HG02623 (cell line): ENCODE data around the gene PITPNB.

Source experiments
- ATAC-seq: cut with Tn5 transposase; IDR thresholded peaks from one replicate; pipeline ENCODE4 v1.9.1; 2021; ENCODE audit warnings: moderate library complexity; ENCODE audit not compliant: unreplicated experiment

PITPNB gene

DNA sequence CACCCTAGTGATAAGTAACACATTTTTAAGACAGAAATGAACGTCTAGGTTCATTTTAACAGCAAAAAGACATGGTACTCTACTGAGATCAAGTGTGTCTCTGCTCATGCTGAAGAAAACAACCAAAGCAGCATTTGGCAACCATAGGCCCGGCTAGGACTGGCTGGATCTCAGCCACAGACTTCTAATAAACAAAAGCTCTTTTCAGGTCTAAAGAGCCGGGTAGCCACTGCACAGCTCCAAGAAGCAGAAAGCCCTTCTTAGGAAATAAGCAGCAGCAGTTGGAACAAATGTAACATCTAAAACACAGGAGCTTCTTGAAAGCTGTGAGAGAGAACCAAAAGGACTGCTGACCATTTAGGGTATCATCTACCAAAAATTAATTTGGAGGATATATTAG, 37.6 kb downstream of the PITPNB start:
- ATAC-seq = no peak

GRCh38 chr22:27880778-27881394, 38.2 kb downstream of the PITPNB start:
- no peak for ATAC-seq

- ATAC-seq = no peak
Measured at GRCh38 chr22:27879923-27880322, 39.1 kb downstream of the PITPNB start.

- no peak for ATAC-seq
Measured at GRCh38 chr22:27878541-27878940, 40.5 kb downstream of the PITPNB start.

GRCh38 chr22:27877501-27877900, 41.6 kb downstream of the PITPNB start:
- no peak for ATAC-seq

DNA sequence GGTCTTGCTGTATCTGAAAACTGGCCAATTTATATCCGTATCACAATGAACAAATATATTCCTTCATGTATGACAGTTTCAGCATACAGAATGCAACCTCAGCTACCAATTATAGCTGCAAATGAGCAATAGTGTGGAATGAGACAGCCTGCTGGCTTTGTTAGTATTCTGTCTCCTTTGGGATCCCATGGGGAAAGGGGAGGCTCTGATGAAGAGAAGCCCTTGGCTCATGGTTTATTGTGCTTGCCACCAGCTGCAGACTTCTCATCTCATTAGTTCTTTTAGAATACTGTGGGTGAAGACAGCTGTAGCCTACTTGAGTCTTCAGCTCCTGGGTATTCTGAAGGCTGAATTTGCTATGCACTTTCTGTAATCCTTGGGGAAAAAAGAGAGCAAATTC, 42.4 kb downstream of the PITPNB start:
- no peak for ATAC-seq

DNA sequence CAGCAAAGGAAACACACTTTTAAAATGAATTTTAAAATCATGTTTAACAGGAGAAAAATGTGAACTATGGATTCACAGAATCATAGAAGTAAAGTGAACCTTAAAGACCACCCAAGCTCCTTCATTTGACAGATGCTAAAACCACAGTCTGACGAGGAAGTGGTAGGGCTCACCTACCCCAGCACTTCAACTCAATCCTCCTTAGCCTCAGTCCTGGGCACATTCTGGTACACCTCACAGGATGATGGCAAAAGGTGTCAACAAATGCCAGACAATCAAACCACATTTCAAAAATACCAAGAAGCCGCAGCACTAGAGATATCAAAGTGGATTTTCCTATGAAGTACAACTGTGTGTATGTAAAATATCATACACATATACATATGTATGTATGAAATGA, 43.1 kb downstream of the PITPNB start:
- ATAC-seq = no peak

GRCh38 chr22:27874764-27875163, 44.3 kb downstream of the PITPNB start:
- ATAC-seq = no peak

DNA sequence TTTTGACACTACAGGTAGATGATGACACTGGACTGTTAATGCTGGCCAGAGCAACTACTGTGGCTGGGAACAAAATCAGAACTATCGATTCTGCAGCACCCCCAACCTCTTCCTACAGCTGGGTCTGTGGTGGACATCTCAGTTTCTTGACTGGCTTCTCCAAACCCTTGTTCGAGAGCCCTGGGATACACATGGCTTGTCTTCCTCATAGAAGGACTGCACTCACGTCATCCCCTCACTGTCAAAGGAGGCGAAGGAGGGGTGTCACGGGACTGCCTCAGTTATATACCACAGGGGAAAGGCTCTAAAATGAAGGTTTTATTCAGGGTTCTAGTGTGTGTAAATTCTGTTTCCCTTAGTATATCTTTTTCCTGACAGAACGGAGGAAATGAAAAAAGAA, 44.9 kb downstream of the PITPNB start:
- ATAC-seq = no peak

GRCh38 chr22:27873472-27873871, 45.6 kb downstream of the PITPNB start:
- no peak for ATAC-seq

DNA sequence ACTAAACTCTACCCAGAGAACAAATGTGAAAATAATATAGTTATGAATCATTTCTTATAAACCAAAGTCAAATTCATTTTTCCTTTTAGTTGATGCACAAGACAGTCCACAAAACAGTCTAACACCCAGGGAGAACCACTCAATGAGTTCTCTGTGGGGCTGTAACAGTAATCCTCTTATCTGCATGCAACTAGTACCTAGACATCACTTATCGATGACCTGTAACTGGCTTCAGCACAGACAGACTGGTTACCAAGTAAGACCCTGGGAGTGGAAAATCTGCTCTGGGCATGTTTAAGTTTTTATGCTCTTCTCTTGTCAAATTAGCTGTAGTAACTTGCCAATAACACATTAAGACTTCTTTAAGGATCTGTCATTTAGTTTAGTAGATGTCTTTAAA, 46.6 kb downstream of the PITPNB start:
- no peak for ATAC-seq

GRCh38 chr22:27871306-27872014, 47.6 kb downstream of the PITPNB start:
- ATAC-seq = no peak

- ATAC-seq = no peak
Measured at GRCh38 chr22:27870234-27871191, 48.5 kb downstream of the PITPNB start.

GRCh38 chr22:27868732-27869282, 50.2 kb downstream of the PITPNB start:
- ATAC-seq = no peak

DNA sequence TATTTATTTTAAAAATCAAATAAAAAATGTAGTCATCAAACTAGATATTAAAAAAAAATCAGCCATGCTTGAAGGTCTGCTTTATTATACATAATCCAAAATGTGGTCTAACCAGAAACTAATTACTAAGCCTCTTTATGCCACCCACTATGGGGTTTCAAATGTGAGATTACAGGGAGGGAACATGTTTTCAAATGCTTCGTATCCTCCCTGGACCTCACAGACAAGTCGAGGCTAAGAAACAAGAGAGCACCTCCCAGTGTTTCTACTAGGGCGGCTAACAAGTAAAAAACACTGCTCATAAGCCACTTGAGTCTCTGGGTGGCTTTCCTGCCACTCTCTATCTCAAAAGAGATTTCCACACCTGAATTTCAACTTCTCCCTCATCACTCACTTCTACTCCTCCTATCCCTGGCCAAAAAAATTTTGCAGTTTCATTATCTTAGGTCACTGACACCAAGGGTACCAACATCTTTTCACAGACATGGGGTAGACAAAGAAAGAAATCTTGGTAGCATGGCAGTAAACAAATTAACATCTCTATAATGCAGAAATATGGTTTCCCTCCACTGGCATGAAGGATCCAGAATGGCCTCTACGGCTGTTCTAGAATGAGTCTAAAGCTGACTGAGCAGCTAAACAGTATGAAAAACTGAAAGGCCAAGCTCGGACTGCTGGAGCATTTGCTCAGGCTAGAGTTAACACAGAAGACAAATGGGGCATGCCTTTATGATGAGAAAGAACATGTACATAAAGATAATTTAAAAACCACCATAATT, 50.9 kb downstream of the PITPNB start:
- no peak for ATAC-seq

GRCh38 chr22:27867085-27867952, 51.7 kb downstream of the PITPNB start:
- no peak for ATAC-seq

DNA sequence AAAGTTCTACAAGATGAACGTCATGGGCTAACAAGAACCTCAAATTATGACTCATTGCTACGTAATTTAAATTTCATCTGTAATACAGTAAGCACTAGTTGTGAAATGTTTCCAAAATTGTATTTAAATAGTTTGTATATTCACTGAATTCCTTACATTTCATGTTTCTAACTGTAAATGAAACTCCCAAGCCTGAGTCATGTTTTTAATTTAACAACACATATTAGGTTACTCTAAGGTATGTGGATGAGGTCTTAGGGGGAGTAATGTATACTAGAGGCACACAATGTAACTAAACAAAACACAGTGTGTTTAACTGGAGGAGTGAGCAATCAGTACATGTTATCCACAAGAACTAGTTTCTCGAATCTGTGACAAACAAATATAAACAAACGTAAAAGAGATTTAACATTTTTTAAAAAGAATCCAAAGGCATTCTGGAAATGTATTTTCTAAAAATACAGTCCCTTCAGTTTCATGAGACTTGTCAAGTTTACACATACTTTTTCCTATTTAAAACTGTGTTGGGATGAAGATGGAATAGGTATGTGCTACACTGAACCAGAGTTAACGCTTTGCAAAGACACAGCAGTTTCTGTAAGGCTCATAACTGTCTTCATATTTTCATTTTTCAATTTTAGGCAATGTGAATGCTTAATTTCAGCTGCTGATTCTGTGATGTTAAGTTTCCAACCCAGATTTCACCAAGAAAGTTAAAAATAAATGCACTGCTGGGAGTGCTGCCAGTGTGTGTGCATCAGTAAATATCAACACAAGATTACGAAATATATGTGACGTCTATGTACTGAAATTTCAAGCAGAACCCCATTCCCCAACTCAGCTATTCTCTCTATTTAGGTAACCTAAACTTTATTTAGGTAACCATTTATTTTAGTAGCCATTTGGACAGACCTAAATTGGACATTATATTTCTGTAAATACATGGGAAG, 52.6 kb downstream of the PITPNB start:
- no peak for ATAC-seq

- no peak for ATAC-seq
Measured at GRCh38 chr22:27865496-27865895, 53.6 kb downstream of the PITPNB start.

DNA sequence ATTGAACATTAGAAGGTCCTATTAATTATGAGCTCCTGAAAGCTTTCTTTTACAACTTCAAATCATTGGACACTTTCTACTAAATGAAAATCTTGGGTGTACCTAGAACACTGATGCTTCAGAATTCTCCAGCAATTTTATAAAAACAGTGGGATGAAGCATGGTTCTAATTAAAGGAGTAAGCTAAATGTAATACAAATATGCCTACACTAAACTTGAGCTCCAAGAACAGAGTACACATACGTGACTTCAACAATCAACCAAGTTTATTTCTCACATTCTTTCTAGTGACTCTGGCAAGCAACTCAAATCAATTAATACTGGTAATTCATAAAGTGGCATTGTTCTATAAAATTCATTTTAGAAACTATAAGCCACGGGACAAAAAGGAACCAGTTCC, 55.5 kb downstream of the PITPNB start:
- ATAC-seq = no peak
